Activated T-helper 2 cell treated with anti-CD3 and anti-CD28 coated beads, Interferon-gamma antibody, Interleukin-2, Interleukin-4, amounts not matched to agents 10 μg/mL and 5 μg/mL and 100 μg/mL, durations not matched to agents 14 hours and 24 hours and 36 hours (primary cell): ENCODE results near the gene UCHL1. TPM values are rescaled to one million over a fixed set of nuclear protein-coding genes. Genes with fewer than 3 reads are reported as not detected.
"Not testable (repeated sequence)": the region's sequence is repeated elsewhere in the genome, so short reads cannot be mapped to it uniquely, and the experiment has no call there.

Source experiments
- DNase-seq: peaks from one replicate; pipeline ENCODE4 v3.0.0; 2021; ENCODE audit warnings: low spot score
- H3K27ac Mint-ChIP-seq: one replicate; pipeline ENCODE4 v1.8.0; 2021; ENCODE audit warnings: mixed read lengths
- H3K27me3 Mint-ChIP-seq: one replicate; pipeline ENCODE4 v1.8.0; 2021; ENCODE audit warnings: low read depth, mixed read lengths
- H3K36me3 Mint-ChIP-seq: one replicate; pipeline ENCODE4 v1.8.0; 2021; ENCODE audit warnings: low read depth, mixed read lengths
- H3K4me1 Mint-ChIP-seq: one replicate; pipeline ENCODE4 v1.8.0; 2021; ENCODE audit warnings: low read depth, mixed read lengths
- H3K4me3 Mint-ChIP-seq: one replicate; pipeline ENCODE4 v1.8.0; 2021; ENCODE audit warnings: low read depth, mild to moderate bottlenecking, moderate library complexity, mixed read lengths
- H3K9me3 Mint-ChIP-seq: one replicate; pipeline ENCODE4 v1.8.0; 2021; ENCODE audit warnings: mixed read lengths
- intact Hi-C: fragments of 100-400 bp; cut with micrococcal nuclease; formaldehyde crosslinking; loops from one replicate; pipeline ENCODE4 v1.15.1; 2023
- total RNA-seq: library from RNA; stranded (reverse); gene quantifications from 2 replicates; pipeline ENCODE4 v1.2.3, GENCODE V29; 2022

UCHL1 gene
- total RNA-seq, 1 donor from 2014 or later, result 0.48 TPM

DNA sequence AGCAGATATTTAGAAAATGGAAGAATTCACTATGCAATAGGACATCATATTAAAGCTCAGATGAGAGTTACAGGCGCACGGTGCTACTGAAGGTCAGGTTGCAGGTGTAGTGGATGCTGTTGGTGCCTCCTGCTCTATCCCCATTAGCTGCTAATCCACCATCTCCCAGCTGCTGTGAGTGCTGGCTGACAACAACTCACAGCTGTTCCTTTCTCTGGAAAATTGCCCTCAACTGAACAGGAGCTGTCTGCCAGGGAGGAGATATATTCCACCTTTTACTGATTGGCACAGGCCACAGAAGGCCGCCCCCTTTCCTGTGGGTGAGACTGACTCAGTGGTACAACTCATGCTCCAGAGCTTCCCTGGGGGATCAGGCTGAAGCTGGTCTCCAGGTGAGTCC is 48.7 kb downstream of the UCHL1 start:
- no peak for DNase-seq
- Mint-ChIP-seq H3K4me3 (no peak overlapping the region), H3K27me3 (no peaks in the 10 kb centered on the region), H3K27ac (no peak overlapping the region), H3K36me3 (no peaks in the 10 kb centered on the region), H3K9me3 (no peaks in the 10 kb centered on the region), H3K4me1 (no peaks in the 10 kb centered on the region)
- intact Hi-C loops, result no loop called here

GRCh38 chr4:41307638-41308037 is 50.9 kb downstream of the UCHL1 start:
- Mint-ChIP-seq H3K4me3 (no peak overlapping the region), H3K4me1 (no peaks in the 10 kb centered on the region), H3K27me3 (no peaks in the 10 kb centered on the region), H3K27ac (no peak overlapping the region), H3K36me3 (no peaks in the 10 kb centered on the region), H3K9me3 (no peaks in the 10 kb centered on the region)
- intact Hi-C loops, result no loop called here
- no peak for DNase-seq

GRCh38 chr4:41308398-41308797 is 51.7 kb downstream of the UCHL1 start:
- Mint-ChIP-seq H3K27me3 (no peaks in the 10 kb centered on the region), H3K27ac (no peak overlapping the region)

GRCh38 chr4:41315426-41315825 is 58.7 kb downstream of the UCHL1 start:
- H3K4me3 Mint-ChIP-seq, H3K27ac Mint-ChIP-seq, H3K27me3 Mint-ChIP-seq, H3K36me3 Mint-ChIP-seq, H3K4me1 Mint-ChIP-seq, H3K9me3 Mint-ChIP-seq, DNase-seq, intact Hi-C loops: not testable (repeated sequence)

More at GRCh38 chr4:41308398-41308797, 51.7 kb downstream of the UCHL1 start:
- no peaks in the 10 kb centered on the region for H3K9me3 Mint-ChIP-seq
- H3K36me3 Mint-ChIP-seq, result no peaks in the 10 kb centered on the region
- DNase-seq, result no peak
- intact Hi-C loops, result no loop called here
- H3K4me1 Mint-ChIP-seq, result no peaks in the 10 kb centered on the region
- H3K4me3 Mint-ChIP-seq, result no peak overlapping the region

DNA sequence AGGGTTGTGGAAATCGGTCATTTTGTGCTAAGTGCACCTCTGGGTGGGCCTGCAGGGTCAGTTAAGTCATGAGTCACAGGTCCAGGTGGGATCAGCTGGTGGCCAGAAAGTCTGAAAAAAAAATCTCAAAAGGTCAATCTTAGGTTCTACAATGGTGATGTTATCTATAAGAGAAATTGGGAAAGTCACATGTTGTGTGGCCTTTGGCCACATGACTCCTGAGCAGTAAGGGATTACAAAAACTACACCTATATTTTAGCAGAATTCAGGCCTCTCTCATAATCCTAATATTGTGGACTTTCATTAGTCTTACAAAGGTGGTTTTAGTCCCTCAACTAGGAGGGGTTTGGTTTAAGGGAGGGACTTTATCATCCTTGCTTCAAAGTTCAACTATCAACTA is 59.1 kb downstream of the UCHL1 start:
- Mint-ChIP-seq H3K4me1 (no peaks in the 10 kb centered on the region), H3K27ac (no peak overlapping the region), H3K36me3 (no peaks in the 10 kb centered on the region), H3K9me3 (no peaks in the 10 kb centered on the region), H3K27me3 (no peaks in the 10 kb centered on the region), H3K4me3 (no peak overlapping the region)
- DNase-seq, result no peak
- intact Hi-C loops, result no loop called here

Other genes with a start within 250 kb of the UCHL1 start
- 0.73 and 1.4 TPM in 2 replicates for gene APBB2, start 42.4 kb upstream of the UCHL1 start, total RNA-seq